Measurements from ENCODE around the gene TAMM41. TPM values are rescaled to one million over a fixed set of nuclear protein-coding genes. Genes with fewer than 3 reads are reported as not detected.

Gene TAMM41
- total and polyA plus RNA-seq, 2 of the 4 experiments (the other 2 are of a cell fraction) = 4.3 to 15.9 TPM

DNA sequence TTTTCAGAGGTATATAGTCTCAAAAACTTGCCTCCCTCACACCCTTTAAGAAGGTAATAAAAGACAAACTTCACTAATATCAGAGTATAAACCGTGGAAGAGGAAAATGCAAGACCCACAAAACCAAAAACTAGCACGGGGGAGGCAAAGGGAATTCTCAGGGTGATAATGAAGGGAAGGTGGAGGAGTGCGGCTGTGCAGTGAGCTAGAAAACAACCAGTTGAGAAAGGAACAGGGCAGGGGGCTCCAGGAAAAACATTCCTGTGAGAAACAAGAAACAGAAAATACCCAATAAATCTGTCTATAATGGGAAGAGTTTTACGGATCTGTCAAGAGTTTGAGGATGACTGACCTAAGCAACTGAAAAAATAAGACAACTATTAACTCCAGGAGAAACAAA is 31.6 kb downstream of the TAMM41 start:
- DNase-seq = no peak
- no CpG with 5 or more reads among the region's 4 CpGs for WGBS, 2 experiments (ENCODE audit: extremely low coverage in 2 of 2, insufficient read length in 1 of 2)
- no peaks in the 10 kb centered on the region; the same call in 1 of the 2 replicates for H4K20me1 ChIP-seq (ENCODE audit: insufficient read depth, low read length)
- H4K8ac ChIP-seq (ENCODE audit: low read depth in 2 of 2, low read length in 2 of 2) = no peak overlapping the region
- H4K91ac ChIP-seq (ENCODE audit: insufficient read depth, low read depth, low read length) = no peak overlapping the region
- 0 out of 4 replicates have a peak, but pooled peaks cover 0 to 3% of the 10 kb centered on the region in 2 experiments for H3K79me1 ChIP-seq (ENCODE audit: low read depth in 1 of 2, low read length in 2 of 2)
- in situ Hi-C loops (cut with MboI; ENCODE audit: low sequenced_read_pairs) (no loop called here), dilution Hi-C loops (cut with HindIII; ENCODE audit: low sequenced_read_pairs, unreplicated experiment) (no loop called here), intact Hi-C loops (cut with micrococcal nuclease) (no loop called here)
- H2AK9ac ChIP-seq (replicated peaks; ENCODE audit: low read depth, low read length, poor library complexity) = no peak overlapping the region
- no peaks in the 10 kb centered on the region for H3K27me3 ChIP-seq (ENCODE audit: control insufficient read depth, insufficient read depth, low read length)
- peaks cover 10% of the 10 kb centered on the region for H3K36me3 ChIP-seq (ENCODE audit: control insufficient read depth, insufficient read depth, low read length)
- H2BK120ac ChIP-seq (ENCODE audit: low read depth, low read length) = no peak overlapping the region
- H2BK5ac ChIP-seq (ENCODE audit: low read depth, low read length, poor library complexity, severe bottlenecking) = no peak overlapping the region
- H3K56ac ChIP-seq (ENCODE audit: extremely low read depth, insufficient read depth, low read length) = no peak overlapping the region
- no peaks in the 10 kb centered on the region for H3K9me3 ChIP-seq (ENCODE audit: control insufficient read depth, insufficient read depth, low read length)
- no peak overlapping the region for H3K9ac ChIP-seq (ENCODE audit: low read depth, low read length)
- H3K23ac ChIP-seq (ENCODE audit: low read depth, low read length) = no peak overlapping the region
- BruUV-seq (replicated peaks) = no TSS peak
- H3K18ac ChIP-seq (ENCODE audit: low read depth, low read length) = no peak overlapping the region
- ChIA-PET POLR2A (ENCODE audit: unreplicated experiment) (no interaction called here), CTCF (interaction anchor here (1.1 kb wide), 1 partner anchor 12 kb away, joined by 3 read pairs; no protein-coding TSS in a partner anchor)
- TF ChIP-seq, protein P1, sequence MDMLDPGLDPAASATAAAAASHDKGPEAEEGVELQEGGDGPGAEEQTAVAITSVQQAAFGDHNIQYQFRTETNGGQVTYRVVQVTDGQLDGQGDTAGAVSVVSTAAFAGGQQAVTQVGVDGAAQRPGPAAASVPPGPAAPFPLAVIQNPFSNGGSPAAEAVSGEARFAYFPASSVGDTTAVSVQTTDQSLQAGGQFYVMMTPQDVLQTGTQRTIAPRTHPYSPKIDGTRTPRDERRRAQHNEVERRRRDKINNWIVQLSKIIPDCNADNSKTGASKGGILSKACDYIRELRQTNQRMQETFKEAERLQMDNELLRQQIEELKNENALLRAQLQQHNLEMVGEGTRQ (IDR thresholded peaks at IDR 0.05; ENCODE audit: low read depth, low read length) = no peak
- TF ChIP-seq RAD21 (IDR thresholded peaks at IDR 0.05; ENCODE audit: low read length) (no peak), CEBPB (IDR thresholded peaks at IDR 0.05; ENCODE audit: low read depth, low read length) (no peak), CTCF (conservative IDR thresholded peaks at IDR 0.05; ENCODE audit: low read depth, low read length) (no peak), NFE2L2 (IDR thresholded peaks at IDR 0.05; ENCODE audit: low read depth, low read length) (no peak), FOS (IDR thresholded peaks at IDR 0.05; ENCODE audit: low read depth, low read length) (no peak), RCOR1 (IDR thresholded peaks at IDR 0.05; ENCODE audit: insufficient replicate concordance, low read length) (no peak), POLR2A (IDR thresholded peaks at IDR 0.05; ENCODE audit: low read depth, low read length) (no peak)
- TF ChIP-seq, protein P2, sequence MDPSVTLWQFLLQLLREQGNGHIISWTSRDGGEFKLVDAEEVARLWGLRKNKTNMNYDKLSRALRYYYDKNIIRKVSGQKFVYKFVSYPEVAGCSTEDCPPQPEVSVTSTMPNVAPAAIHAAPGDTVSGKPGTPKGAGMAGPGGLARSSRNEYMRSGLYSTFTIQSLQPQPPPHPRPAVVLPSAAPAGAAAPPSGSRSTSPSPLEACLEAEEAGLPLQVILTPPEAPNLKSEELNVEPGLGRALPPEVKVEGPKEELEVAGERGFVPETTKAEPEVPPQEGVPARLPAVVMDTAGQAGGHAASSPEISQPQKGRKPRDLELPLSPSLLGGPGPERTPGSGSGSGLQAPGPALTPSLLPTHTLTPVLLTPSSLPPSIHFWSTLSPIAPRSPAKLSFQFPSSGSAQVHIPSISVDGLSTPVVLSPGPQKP (IDR thresholded peaks at IDR 0.05; ENCODE audit: borderline replicate concordance, low read depth, low read length) = no peak
- H2BK20ac ChIP-seq (ENCODE audit: low read depth, low read length) = no peak overlapping the region
- peaks cover 6% of the 10 kb centered on the region; the same call in 1 of the 2 replicates for H3K4me1 ChIP-seq (ENCODE audit: control insufficient read depth, insufficient read depth, low read length)
- no peak overlapping the region for H3K4ac ChIP-seq (ENCODE audit: low read depth, low read length)
- no peak overlapping the region for H3K4me3 ChIP-seq (ENCODE audit: insufficient read depth, low read depth, low read length)
- ATAC-seq (ENCODE audit: low read depth) = no peak
- no peak overlapping the region for H3K4me2 ChIP-seq (ENCODE audit: low read depth, low read length)
- no peak overlapping the region for H2AFZ ChIP-seq (replicated peaks; ENCODE audit: low read length, poor library complexity)
- H3K14ac ChIP-seq (replicated peaks; ENCODE audit: low read depth, low read length) = no peak overlapping the region
- H2AK5ac ChIP-seq (ENCODE audit: low read depth, low read length) = no peak overlapping the region
- H4K5ac ChIP-seq (ENCODE audit: low read depth, low read length) = no peak overlapping the region
- no peak overlapping the region for H2BK15ac ChIP-seq (ENCODE audit: low read depth, low read length)
- H3K9me1 ChIP-seq (ENCODE audit: insufficient read depth, low read length) = peaks cover 9% of the 10 kb centered on the region; the same call in 1 of the 2 replicates
- no peak overlapping the region for H3K27ac ChIP-seq (ENCODE audit: insufficient read depth, low read length)
